Right kidney (tissue), 1 donor: Measurements from ENCODE around the gene PLCXD3.

ENCODE experiments used
- DNase-seq: peaks from one replicate; pipeline ENCODE4 v3.0.0-alpha.2; 2016

PLCXD3 gene

GRCh38 chr5:41413074-41413473, 97.3 kb downstream of the PLCXD3 start:
- DNase-seq, result no peak

DNA sequence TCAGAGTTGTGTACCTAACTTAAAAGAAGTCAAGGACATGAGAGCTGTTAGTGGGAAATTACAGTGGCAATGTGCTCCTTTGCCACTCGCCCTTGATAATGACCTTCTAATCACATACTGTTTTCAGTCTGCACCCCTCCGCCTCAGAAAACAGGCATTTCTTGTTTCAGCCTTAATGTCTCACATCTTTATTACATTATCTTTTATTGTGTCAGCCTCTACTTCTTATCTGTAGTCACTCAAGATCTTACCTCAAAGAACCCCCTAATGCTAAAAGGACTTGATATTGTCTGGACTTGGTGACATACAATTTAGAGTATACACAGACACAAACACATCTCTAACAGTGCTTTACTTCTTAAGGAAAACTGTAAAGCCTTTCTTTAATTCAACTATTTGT, 97.9 kb downstream of the PLCXD3 start:
- no peak for DNase-seq

DNA sequence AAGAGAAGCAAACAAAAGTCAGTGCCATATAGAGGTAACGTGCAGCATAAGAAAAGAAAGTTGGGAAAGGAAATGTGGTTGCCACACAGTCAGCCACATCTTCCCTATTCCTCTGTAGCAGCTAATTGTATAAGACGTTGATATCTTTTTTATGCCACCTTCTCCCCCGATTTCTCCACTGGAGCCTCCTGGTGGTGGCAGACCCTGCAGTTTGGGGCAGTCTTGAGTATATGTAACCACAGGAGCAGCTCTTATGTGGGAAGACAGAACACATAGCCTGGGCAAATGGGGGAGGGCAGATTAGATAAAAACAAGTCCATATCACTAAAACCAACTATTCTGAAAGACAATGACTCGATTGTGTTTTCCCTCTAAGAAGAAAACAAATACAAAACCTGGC, 99.7 kb downstream of the PLCXD3 start:
- DNase-seq, result no peak

- DNase-seq, result no peak
Observed at GRCh38 chr5:41410307-41410706, 100.1 kb downstream of the PLCXD3 start.

GRCh38 chr5:41408676-41409443, 101.5 kb downstream of the PLCXD3 start:
- no peak for DNase-seq

GRCh38 chr5:41406936-41407335, 103.5 kb downstream of the PLCXD3 start:
- no peak for DNase-seq

DNA sequence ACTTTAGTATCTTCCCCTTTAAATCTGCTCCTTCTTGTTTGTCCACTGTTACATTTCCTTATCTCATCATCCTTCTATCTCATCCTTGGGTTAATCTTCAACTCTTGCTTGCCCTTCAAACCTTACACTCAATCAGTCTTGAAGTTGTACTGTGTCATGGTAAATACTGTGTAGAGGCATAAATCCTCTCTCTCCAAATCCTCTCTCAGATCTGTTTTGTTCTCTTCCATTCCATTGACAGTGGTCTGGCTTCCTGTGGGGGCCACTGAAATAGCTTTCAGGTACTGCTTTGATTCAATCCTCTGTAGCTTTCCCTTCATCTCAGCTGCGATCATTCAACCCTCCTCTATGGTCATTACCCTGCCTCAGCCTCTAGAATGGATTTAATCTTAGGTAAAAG, 104.0 kb downstream of the PLCXD3 start:
- no peak for DNase-seq

DNA sequence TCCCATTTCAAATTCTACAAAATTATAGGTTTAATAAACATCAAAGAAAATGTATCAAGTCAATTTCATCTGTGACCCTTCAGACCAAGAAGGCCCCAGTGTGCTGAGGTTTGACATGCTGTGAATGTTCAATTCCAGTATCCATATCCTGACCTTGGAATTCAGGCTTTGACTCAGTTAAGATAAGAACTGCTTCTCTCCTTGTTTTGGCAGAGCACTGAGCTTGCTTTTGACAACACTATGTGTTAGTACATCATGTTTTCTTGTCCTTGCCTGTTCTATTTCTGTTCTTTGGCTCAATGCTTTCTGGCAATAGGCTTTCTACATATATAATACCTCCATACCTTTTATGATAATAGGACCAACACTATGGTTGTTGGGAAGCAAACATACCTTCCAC, 105.6 kb downstream of the PLCXD3 start:
- no peak for DNase-seq

- DNase-seq, result no peak
Observed at GRCh38 chr5:41403846-41404245, 106.6 kb downstream of the PLCXD3 start.

DNA sequence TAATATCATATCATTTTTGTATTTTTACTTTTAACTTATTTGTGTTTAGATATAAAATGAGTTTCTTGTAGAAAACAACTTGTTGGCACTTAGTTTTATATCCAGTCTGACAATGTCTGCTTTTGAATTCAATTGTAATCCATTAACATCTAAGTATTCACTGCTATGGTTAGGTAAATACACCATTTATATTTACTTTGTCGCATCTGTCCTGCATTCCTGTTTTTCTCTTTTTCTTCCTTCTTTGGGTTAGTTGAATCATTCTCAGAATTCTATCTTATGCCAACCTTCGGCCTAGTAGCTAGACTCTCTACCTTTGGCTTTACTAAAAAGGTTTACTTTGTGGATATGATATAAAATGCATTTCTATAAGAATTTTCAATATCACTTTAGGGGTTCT, 107.6 kb downstream of the PLCXD3 start:
- DNase-seq, result no peak

DNA sequence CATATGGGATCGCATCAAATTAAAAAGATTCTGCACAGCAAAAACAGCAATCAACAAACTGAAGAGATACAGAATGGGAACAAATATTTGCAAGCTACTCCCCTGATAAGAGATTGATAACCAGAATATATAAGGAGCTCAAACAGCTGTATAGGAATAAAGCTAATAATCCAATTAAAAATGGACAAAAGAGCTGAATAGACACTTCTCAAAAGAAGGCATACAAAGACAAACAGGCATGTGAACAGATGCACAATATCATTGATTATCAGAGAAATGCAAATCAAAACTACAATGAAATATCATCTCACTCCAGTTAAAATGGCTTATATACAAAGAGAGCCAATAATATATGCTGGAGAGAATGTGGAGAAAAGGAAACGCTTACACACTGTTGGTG, 110.6 kb downstream of the PLCXD3 start:
- DNase-seq, result no peak

DNA sequence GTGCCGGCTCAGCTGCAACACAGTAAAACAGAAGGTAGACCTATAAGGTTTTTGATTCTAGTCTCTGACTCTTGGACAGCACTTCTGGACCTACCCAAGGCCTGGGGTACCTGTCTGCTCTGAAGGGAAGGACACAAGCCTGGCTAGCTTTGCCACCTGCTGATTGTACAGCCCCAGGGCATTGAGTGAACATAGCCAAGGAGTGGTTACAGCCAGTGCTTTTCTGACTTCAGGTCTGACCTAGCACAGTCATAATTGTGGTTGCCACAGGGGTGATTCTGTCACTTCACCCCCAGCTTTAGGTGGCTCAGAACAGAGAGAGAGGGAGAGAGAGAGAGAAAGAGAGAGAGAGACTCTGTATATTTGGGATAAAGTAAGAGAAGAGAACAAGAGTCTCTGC, 118.4 kb downstream of the PLCXD3 start:
- no peak for DNase-seq

DNA sequence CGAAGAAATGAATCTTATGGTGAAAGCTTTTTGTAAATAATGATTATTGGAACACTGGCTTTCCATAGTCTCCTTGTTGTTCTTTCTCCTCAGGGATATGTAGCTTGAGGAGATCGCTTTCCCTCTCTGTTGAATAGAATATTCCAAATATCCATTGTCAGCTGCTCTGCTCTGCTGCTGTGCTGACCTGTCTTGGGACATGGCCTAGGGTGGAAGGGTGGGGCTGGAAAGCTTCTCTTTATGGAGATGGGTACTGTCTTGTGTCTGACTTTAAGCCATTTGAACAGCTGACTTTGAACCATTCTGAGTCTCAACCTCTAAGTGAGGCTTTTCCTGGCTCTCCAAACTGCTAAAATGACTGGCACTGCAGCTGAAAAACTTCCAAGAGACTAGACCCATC, 135.8 kb downstream of the PLCXD3 start:
- no peak for DNase-seq

- DNase-seq, result no peak
Observed at GRCh38 chr5:41373230-41373629, 137.2 kb downstream of the PLCXD3 start.

DNA sequence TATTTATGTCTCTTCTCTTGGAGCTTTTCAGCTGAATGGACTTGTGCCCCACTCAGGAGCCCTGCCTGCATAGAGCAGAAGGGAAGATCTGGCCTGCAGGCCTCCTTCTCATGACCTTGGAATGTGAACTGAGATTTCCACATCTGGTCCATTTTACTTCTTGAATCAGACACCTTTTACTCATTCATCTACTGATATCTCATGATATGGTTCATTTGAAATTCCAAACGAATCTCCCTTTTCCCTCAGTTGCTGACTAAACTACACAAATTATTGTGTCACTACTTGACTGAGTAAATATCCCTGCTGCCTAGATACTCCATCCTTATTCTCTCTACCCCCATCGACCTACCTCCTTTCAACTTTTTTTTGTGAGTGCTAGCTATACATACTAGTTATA, 138.7 kb downstream of the PLCXD3 start:
- DNase-seq, result no peak

GRCh38 chr5:41370482-41370881, 139.9 kb downstream of the PLCXD3 start:
- DNase-seq, result no peak

DNA sequence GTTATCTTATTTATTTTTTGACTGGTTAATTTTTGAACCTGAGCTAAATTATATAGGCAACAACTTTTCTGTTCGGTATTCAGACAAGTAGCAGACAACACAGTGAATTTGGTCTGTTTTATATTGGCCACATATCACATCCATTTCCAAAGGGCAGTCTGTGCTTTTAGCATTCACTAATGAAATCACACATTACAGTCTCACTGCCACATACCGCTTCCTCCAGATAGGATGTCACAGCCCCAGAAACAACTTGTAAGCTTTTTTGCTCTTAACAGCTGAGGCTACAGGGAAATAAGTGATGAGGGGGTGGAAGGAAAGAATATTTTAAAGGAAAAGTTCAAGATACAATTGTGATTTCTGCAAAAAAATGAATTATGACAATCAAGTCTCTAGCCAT, 140.6 kb downstream of the PLCXD3 start:
- DNase-seq, result no peak

DNA sequence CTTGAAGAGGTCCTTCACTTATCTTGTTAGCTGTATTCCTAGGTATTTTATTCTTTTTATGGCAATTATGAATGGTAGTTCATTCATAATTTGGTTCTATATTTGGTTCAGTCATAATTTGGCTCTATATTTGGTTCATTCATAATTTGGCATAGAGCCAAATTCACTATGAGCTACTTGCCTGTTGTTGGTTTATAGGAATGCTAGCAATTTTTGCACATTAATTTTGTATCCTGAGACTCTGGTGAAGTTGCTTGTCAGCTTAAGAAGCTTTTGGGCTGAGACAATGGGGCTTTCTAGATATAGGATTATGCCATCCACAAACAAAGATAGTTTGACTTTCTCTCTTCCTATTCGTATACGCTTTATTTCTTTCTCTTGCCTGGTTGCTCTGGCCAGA, 142.2 kb downstream of the PLCXD3 start:
- no peak for DNase-seq

DNA sequence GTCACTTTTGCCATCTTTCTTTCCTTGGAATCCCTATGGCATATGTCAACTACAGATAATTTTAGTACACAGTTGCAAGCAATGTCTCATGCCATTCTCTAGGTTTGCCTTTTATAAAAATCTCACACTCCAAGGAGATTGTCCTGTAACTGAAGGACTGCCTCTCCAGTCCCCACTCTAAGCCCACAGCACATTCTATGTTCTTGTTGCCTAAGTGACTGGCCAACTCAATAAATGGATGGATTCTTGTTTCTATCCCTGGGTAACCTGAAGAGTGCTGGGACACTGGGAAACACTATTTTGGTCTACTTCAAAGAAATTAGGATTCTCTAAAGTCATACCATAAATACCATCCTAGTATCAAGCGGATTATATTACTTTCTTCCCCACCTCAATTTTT, 145.0 kb downstream of the PLCXD3 start:
- DNase-seq, result no peak

DNA sequence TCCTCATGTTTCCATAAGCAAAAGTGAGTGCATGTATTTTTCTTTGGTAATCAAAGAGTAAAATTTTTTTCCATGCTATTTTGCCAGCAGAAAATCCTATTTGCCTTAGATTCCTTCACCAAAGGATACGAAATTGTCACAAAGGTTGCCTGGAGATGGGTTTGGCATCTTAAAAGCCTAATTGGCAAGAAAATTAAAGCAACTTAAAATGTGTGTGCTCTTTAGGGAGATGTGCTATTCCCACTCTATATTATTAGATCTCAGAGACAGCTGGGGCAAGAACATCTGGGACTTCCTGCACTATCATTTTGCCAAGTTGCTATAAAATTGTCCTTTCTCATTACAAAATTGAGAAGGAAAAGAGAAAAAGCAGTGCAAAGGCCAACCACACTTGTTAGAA, 146.1 kb downstream of the PLCXD3 start:
- DNase-seq, result no peak

DNA sequence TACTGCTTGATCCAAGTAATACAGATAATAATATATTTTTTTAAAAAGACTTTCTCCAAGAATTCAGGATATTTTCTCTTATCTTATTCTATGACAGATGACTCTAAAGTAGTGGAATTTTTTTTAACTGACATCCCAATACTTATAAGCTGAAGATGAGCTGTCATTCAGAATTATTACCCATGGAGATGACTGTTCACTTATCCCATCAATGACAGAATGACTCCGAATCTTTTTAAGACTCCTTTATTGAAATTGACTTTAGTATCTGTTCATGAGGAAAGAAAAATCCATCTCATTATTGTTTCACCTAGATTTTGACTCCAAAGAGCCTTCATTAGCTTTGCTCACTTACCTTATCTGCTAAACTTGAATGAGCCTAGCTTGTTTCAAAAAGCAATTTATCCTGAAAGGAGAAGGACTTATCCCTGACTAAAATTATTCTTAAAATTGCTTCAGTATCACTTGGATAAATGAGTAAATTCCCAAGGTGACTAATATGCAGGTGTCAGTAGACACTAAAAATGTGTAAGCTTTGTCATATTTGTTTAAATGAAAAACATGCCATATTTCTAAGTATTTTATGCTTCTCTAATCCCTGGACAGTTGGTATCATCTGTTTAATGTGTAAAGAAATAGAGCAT, 146.9 kb downstream of the PLCXD3 start:
- DNase-seq, result no peak

DNA sequence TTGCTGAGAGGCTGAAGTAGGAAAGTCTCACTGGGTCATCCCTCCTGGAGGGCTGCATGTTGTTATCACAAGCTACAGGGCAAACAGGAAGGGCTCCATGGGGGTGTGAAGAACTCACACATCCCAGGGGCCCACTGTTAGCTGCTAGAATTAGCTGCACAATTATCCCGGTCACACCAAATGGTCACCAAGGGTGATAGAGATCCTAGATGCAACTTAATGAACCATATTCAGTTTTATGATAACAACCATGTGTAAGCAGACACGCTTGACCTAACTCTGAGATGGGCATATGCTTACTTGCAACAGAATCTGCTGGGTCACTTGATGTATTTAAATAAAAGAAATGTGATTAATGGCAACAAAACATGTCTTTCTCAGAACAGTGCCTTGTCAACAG, 153.6 kb downstream of the PLCXD3 start:
- DNase-seq, result no peak

DNA sequence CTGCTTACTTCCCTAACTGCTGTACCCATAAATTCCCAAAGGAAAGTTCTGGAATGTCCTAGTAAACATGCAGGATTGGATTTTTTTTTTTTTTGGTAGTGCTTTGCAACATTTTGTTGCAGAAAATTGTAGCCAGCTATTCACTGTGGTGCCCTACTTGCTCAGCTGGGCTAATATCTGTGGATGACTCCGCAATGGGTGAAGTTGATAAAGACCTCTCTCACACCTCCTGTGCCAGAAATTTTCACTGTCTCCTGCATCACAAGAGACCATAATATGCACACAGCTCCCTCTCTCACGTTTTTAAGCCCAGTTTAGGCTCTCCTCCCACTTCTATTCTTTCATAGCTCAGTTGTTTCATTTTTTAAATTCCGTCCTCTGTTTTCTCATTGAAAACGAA, 160.6 kb downstream of the PLCXD3 start:
- no peak for DNase-seq

DNA sequence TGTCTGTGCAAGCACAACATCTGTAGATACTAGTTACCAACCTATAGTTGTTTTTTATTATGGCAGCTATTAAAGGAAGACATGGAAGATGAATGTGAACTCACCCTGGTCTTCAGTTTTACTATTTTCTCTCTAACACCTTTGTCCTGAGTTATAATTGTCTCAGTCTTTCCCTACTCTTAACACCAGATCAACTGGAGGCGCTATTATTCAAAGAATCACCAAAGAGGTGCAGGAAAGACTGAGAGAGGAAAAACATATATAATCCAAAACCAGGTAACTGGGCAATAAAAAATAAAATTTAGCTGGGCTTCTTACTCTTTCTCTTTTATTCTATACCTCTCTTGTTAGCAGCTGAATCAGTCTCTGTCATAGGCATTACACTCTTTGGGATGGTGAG, 162.8 kb downstream of the PLCXD3 start:
- DNase-seq, result no peak

GRCh38 chr5:41346609-41347008, 163.8 kb downstream of the PLCXD3 start:
- no peak for DNase-seq
